HepG2 (cell line): ENCODE results near the gene TLR5. TPM values are rescaled to one million over a fixed set of nuclear protein-coding genes. Genes with fewer than 3 reads are reported as not detected.

Experiments
- ATAC-seq: fragments of 200-7000 bp; cut with Tn5 transposase; 3 replicates; pipeline ENCODE4 v1.9.1; 2020; ENCODE audit warnings: mild to moderate bottlenecking, moderate library complexity
- BruUV-seq: library from RNA; stranded (reverse); fragments of 400-500 nt; replicated peaks from 2 replicates; lab custom pipeline; 2021; lab: Mats Ljungman, UMichigan
- CTCF ChIA-PET: fragments of 300-600 bp; formaldehyde crosslinking; extraction: SDS; loops from one replicate; lab custom pipeline; 2021; ENCODE audit warnings: low total read pairs, inconsistent platforms, low intra/inter-chr PET ratio; lab: Yijun Ruan, JAX
- POLR2A ChIA-PET: fragments of 350-600 bp; sonication (Branson Sonifier 250); formaldehyde crosslinking; loops from one replicate; lab custom pipeline; 2020; ENCODE audit warnings: antibody characterized with exemption, inconsistent platforms; lab: Yijun Ruan, JAX
- DNase-seq: peaks from one replicate; pipeline ENCODE4 v3.0.0-alpha.2; 2015; ENCODE audit warnings: low spot score
- FAIRE-seq: peaks from 3 replicates; lab custom pipeline; 2011; peaks lifted over from hg19 to GRCh38; lab: Jason Lieb, UNC
- H2AFZ ChIP-seq: one replicate; pipeline ENCODE4 v1.6.1; 2011; ENCODE audit warnings: low read length, inconsistent platforms
- H3K27ac ChIP-seq: fragments of 300-600 bp; 3 replicates; pipeline ENCODE4 v1.8.0; 2011; ENCODE audit warnings: mixed run types, mild to moderate bottlenecking, mixed read lengths, low read length, inconsistent platforms; ENCODE audit not compliant: insufficient read depth; ENCODE audit errors: extremely low read length
- H3K27me3 ChIP-seq, 2 experiments: fragments of 200-600 bp in 1 of 2; 2 replicates in 1 of 2; 3 replicates in 1 of 2; pipeline versions ENCODE4 v1.6.0 to v1.8.0; 2011; ENCODE audit warnings: low read length in 2 of 2, mild to moderate bottlenecking in 2 of 2, moderate library complexity in 2 of 2, inconsistent platforms in 1 of 2; ENCODE audit not compliant: insufficient read depth in 2 of 2, control insufficient read depth in 1 of 2
- H3K36me3 ChIP-seq, 2 experiments: fragments of 200-600 bp in 1 of 2; replicated peaks in 1 of 2; 2 replicates in 1 of 2; 3 replicates in 1 of 2; pipeline versions ENCODE4 v1.5.1 to v1.8.0; 2011; ENCODE audit warnings: low read length in 2 of 2, inconsistent platforms in 1 of 2; ENCODE audit not compliant: insufficient read depth in 2 of 2, control insufficient read depth in 1 of 2
- H3K4me1 ChIP-seq: 2 replicates; pipeline ENCODE4 v1.5.1; 2012; ENCODE audit warnings: low read length, inconsistent platforms; ENCODE audit not compliant: insufficient read depth
- H3K4me2 ChIP-seq: 2 replicates; pipeline ENCODE4 v1.6.0; 2011; ENCODE audit warnings: low read depth, low read length, inconsistent platforms
- H3K4me3 ChIP-seq, 3 experiments: fragments of 200-600 bp in 1 of 3; sonication (generic), shearing (Covaris generic) in 1 of 3; replicated peaks in 1 of 3; 2 replicates each; pipeline ENCODE4 v1.5.1; 2011 to 2016; ENCODE audit warnings: low read length in 3 of 3, inconsistent platforms in 2 of 3, low read depth in 2 of 3, mild to moderate bottlenecking in 2 of 3, control low read depth in 1 of 3, mixed read lengths in 1 of 3; ENCODE audit not compliant: insufficient read depth in 1 of 3
- H3K79me2 ChIP-seq: one replicate; pipeline ENCODE4 v1.6.1; 2011; ENCODE audit warnings: low read length, inconsistent platforms; ENCODE audit not compliant: insufficient read depth
- H3K9ac ChIP-seq: 2 replicates; pipeline ENCODE4 v1.6.0; 2011; ENCODE audit warnings: mild to moderate bottlenecking, low read depth, low read length, inconsistent platforms; ENCODE audit not compliant: insufficient read depth
- H3K9me3 ChIP-seq: 2 replicates; pipeline ENCODE4 v1.5.1; 2012; ENCODE audit warnings: mild to moderate bottlenecking, low read length
- H4K20me1 ChIP-seq: 2 replicates; pipeline ENCODE4 v1.6.0; 2011; ENCODE audit warnings: inconsistent platforms, mild to moderate bottlenecking, low read length, moderate library complexity; ENCODE audit not compliant: insufficient read depth
- CEBPG ChIP-seq: IDR thresholded peaks from 2 replicates; pipeline ENCODE4 v1.6.1; 2016
- ISL2 ChIP-seq: sonication (generic); formaldehyde crosslinking; IDR thresholded peaks from 2 replicates; pipeline ENCODE4 v1.5.0; 2020; ENCODE audit warnings: missing genetic modification reagents
- NFYB ChIP-seq: sonication (generic); formaldehyde crosslinking; IDR thresholded peaks from 2 replicates; pipeline ENCODE4 v1.4.0; 2020; ENCODE audit warnings: missing genetic modification reagents
- TBL1XR1 ChIP-seq: fragments of 150-350 bp; IDR thresholded peaks from 2 replicates; pipeline ENCODE4 v1.6.1; 2014; ENCODE audit warnings: borderline replicate concordance, low read length; ENCODE audit not compliant: partially characterized antibody
- TOPORS ChIP-seq: sonication (generic); formaldehyde crosslinking; IDR thresholded peaks from 2 replicates; pipeline ENCODE4 v1.8.0; 2023; ENCODE audit warnings: mild to moderate bottlenecking, missing genetic modification reagents
- ZBTB20 ChIP-seq: sonication (generic); formaldehyde crosslinking; IDR thresholded peaks from 2 replicates; pipeline ENCODE4 v1.8.1; 2023; ENCODE audit warnings: missing genetic modification reagents, low read depth, mild to moderate bottlenecking, borderline replicate concordance
- ZC3H4 ChIP-seq: sonication (generic); formaldehyde crosslinking; IDR thresholded peaks from 2 replicates; pipeline ENCODE4 v1.4.0; 2020; ENCODE audit warnings: missing genetic modification reagents, borderline replicate concordance
- ZFYVE20 ChIP-seq: sonication (generic); formaldehyde crosslinking; IDR thresholded peaks from 2 replicates; pipeline ENCODE4 v1.8.0; 2023; ENCODE audit warnings: low read depth, mild to moderate bottlenecking, moderate library complexity, missing genetic modification reagents, borderline replicate concordance
- ZNF260 ChIP-seq: sonication (generic); formaldehyde crosslinking; IDR thresholded peaks from 2 replicates; pipeline ENCODE4 v1.4.0; 2020; ENCODE audit warnings: missing genetic modification reagents, low read depth, mild to moderate bottlenecking, borderline replicate concordance
- ZNF264 ChIP-seq: sonication (generic); formaldehyde crosslinking; IDR thresholded peaks from 2 replicates; pipeline ENCODE4 v1.4.0; 2020; ENCODE audit warnings: missing genetic modification reagents
- ZNF614 ChIP-seq: IDR thresholded peaks from 2 replicates; pipeline ENCODE4 v1.6.1; 2018; ENCODE audit warnings: missing biosample characterization, missing genetic modification reagents, inconsistent platforms, borderline replicate concordance
- ZNF652 ChIP-seq: IDR thresholded peaks from 2 replicates; pipeline ENCODE4 v1.6.1; 2016; ENCODE audit warnings: low read depth, borderline replicate concordance
- ZNF660 ChIP-seq: sonication (generic); formaldehyde crosslinking; IDR thresholded peaks from 2 replicates; pipeline ENCODE4 v1.5.1; 2020; ENCODE audit warnings: mild to moderate bottlenecking, low read depth, missing genetic modification reagents, borderline replicate concordance
- ZNF772 ChIP-seq: sonication (generic); formaldehyde crosslinking; IDR thresholded peaks from 2 replicates; pipeline ENCODE4 v1.5.0; 2020; ENCODE audit warnings: mild to moderate bottlenecking, missing genetic modification reagents
- ZNF879 ChIP-seq: sonication (generic); formaldehyde crosslinking; IDR thresholded peaks from 2 replicates; pipeline ENCODE4 v1.8.1; 2023; ENCODE audit warnings: missing genetic modification reagents
- WGBS: methylation state at CpG from one replicate; pipeline ENCODE4 v1.1.6; 2017; ENCODE audit warnings: low lambda C conversion rate; 5-methylcytosine and 5-hydroxymethylcytosine counted together
- in situ Hi-C: cut with HindIII; loops from 2 replicates; pipeline ENCODE4 v1.10.0; 2017; ENCODE audit warnings: low pct_unique_long_range_greater_than_20kb; ENCODE audit not compliant: extremely low pct_ligation_motif_present
- intact Hi-C: fragments of 100-400 bp; cut with micrococcal nuclease; formaldehyde crosslinking; loops from one replicate; pipeline ENCODE4 v1.10.0; 2022; ENCODE audit not compliant: unreplicated experiment
- polyA plus RNA-seq, 8 experiments: library from polyadenylated mRNA; depleted of rRNA in 3 of 8; stranded (reverse) in 7 of 8; unstranded in 1 of 8; fragments of >200 nt; fragmentation: Illumina TruSeq in 4 of 8; extraction: Trizol in 4 of 8; gene quantifications; 2 replicates each; pipeline versions ENCODE4 v1.2.1 to v1.2.3, GENCODE V29; 2011 to 2016; ENCODE audit warnings: low read depth in 4 of 8, missing spikeins in 1 of 8, mixed read lengths in 1 of 8; ENCODE audit not compliant: insufficient read depth in 1 of 8
- total RNA-seq, 5 experiments: library from RNA; depleted of rRNA; stranded (reverse); fragments of >200 nt; fragmentation: Illumina TruSeq; extraction: Trizol; gene quantifications; 2 replicates each; pipeline ENCODE4 v1.2.3, GENCODE V29; 2016; ENCODE audit warnings: low read depth in 1 of 5
- TF ChIP-seq, protein P1 (sequence below): IDR thresholded peaks from 2 replicates; pipeline ENCODE4 v1.6.1; 2016
- TF ChIP-seq, protein P2 (sequence below): sonication (generic); formaldehyde crosslinking; conservative IDR thresholded peaks from 2 replicates; pipeline ENCODE4 v1.4.0; 2020; ENCODE audit warnings: missing genetic modification reagents
- TF ChIP-seq, protein P3 (sequence below): sonication (generic); formaldehyde crosslinking; IDR thresholded peaks from 2 replicates; pipeline ENCODE4 v1.9.0; 2021; ENCODE audit warnings: missing genetic modification reagents, borderline replicate concordance
- TF ChIP-seq, protein P4 (sequence below): sonication (generic); formaldehyde crosslinking; IDR thresholded peaks from 2 replicates; pipeline ENCODE4 v1.9.0; 2021; ENCODE audit warnings: missing genetic modification reagents, mild to moderate bottlenecking, borderline replicate concordance

TLR5 gene
- total and polyA plus RNA-seq, 2 of the 13 experiments (the other 11 are each of a cell fraction or from before 2014, with no cell fraction given) = not detected

DNA sequence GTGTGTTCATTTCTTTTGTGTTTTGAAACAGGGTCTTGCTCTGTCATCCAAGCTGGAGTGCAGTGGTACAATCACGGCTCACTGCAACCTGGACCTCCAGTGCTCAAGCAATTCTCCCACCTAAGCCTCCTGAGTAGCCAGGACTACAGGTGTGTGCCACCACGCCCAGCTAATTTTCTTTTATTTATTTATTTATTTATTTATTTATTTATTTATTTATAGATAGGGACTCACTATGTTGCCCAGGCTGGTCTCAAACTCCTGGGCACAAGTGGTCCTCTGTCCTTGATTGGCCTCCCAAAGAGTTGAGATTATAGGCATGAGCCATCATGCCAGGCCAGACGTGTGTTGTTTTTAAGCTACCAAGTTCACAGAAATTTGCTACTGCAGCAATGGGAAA lies 43.8 kb upstream of the TLR5 start:
- no peaks in the 10 kb centered on the region for H3K36me3 ChIP-seq
- no peaks in the 10 kb centered on the region for H4K20me1 ChIP-seq
- intact Hi-C loops (no loop called here), in situ Hi-C loops (no loop called here)
- H3K4me2 ChIP-seq = no peak overlapping the region
- no peaks in the 10 kb centered on the region for H3K4me1 ChIP-seq
- H3K4me3 ChIP-seq = no peak overlapping the region
- no peak for FAIRE-seq
- no TSS peak for BruUV-seq
- no peaks in the 10 kb centered on the region for H3K79me2 ChIP-seq
- no peak overlapping the region for H3K27ac ChIP-seq
- 0 out of 5 replicates have a peak, but pooled peaks cover 0 to 5% of the 10 kb centered on the region in 2 experiments for H3K27me3 ChIP-seq
- H3K9me3 ChIP-seq = no peaks in the 10 kb centered on the region
- CTCF ChIA-PET = no interaction called here
- no peak overlapping the region for H2AFZ ChIP-seq
- TF ChIP-seq, protein P1, sequence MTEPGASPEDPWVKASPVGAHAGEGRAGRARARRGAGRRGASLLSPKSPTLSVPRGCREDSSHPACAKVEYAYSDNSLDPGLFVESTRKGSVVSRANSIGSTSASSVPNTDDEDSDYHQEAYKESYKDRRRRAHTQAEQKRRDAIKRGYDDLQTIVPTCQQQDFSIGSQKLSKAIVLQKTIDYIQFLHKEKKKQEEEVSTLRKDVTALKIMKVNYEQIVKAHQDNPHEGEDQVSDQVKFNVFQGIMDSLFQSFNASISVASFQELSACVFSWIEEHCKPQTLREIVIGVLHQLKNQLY (CRISPR knock-in tag) = no peak
- TF ChIP-seq, protein P2, sequence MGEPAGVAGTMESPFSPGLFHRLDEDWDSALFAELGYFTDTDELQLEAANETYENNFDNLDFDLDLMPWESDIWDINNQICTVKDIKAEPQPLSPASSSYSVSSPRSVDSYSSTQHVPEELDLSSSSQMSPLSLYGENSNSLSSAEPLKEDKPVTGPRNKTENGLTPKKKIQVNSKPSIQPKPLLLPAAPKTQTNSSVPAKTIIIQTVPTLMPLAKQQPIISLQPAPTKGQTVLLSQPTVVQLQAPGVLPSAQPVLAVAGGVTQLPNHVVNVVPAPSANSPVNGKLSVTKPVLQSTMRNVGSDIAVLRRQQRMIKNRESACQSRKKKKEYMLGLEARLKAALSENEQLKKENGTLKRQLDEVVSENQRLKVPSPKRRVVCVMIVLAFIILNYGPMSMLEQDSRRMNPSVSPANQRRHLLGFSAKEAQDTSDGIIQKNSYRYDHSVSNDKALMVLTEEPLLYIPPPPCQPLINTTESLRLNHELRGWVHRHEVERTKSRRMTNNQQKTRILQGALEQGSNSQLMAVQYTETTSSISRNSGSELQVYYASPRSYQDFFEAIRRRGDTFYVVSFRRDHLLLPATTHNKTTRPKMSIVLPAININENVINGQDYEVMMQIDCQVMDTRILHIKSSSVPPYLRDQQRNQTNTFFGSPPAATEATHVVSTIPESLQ = no peak
- TF ChIP-seq CEBPG (CRISPR knock-in tag) (no peak), ZNF660 (no peak), ZBTB20 (CRISPR knock-in tag) (no peak), ZNF772 (no peak), ZNF879 (CRISPR knock-in tag) (no peak), TBL1XR1 (no peak), NFYB (CRISPR knock-in tag) (no peak), ZFYVE20 (CRISPR knock-in tag) (no peak), ZNF260 (CRISPR knock-in tag) (no peak), ISL2 (CRISPR knock-in tag) (no peak), TOPORS (CRISPR knock-in tag) (no peak), ZNF652 (CRISPR knock-in tag) (no peak), ZC3H4 (CRISPR knock-in tag) (no peak), ZNF264 (CRISPR knock-in tag) (no peak), ZNF614 (CRISPR knock-in tag) (no peak)
- TF ChIP-seq, protein P3, sequence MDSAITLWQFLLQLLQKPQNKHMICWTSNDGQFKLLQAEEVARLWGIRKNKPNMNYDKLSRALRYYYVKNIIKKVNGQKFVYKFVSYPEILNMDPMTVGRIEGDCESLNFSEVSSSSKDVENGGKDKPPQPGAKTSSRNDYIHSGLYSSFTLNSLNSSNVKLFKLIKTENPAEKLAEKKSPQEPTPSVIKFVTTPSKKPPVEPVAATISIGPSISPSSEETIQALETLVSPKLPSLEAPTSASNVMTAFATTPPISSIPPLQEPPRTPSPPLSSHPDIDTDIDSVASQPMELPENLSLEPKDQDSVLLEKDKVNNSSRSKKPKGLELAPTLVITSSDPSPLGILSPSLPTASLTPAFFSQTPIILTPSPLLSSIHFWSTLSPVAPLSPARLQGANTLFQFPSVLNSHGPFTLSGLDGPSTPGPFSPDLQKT (CRISPR knock-in tag) = no peak
- TF ChIP-seq, protein P4, sequence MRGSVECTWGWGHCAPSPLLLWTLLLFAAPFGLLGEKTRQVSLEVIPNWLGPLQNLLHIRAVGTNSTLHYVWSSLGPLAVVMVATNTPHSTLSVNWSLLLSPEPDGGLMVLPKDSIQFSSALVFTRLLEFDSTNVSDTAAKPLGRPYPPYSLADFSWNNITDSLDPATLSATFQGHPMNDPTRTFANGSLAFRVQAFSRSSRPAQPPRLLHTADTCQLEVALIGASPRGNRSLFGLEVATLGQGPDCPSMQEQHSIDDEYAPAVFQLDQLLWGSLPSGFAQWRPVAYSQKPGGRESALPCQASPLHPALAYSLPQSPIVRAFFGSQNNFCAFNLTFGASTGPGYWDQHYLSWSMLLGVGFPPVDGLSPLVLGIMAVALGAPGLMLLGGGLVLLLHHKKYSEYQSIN (CRISPR knock-in tag) = no peak
- TF ChIP-seq, all 625 proteins: peak for 0
- DNase-seq = no peak
- POLR2A ChIA-PET = no interaction called here
- H3K9ac ChIP-seq = no peak overlapping the region
- no peak for ATAC-seq
- 59% methylated on average over 3 of the region's 3 CpGs for WGBS
